Panc1 (cell line): ENCODE measurements around the gene PDE6A. TPM values are rescaled to one million over a fixed set of nuclear protein-coding genes. Genes with fewer than 3 reads are reported as not detected.

ENCODE experiments used
- ATAC-seq: fragments of 200-7000 bp; cut with Tn5 transposase; 2 replicates; pipeline ENCODE4 v1.9.1; 2020; ENCODE audit warnings: mild to moderate bottlenecking, moderate library complexity
- BruUV-seq: library from RNA; stranded (reverse); fragments of 400-500 nt; replicated peaks from 2 replicates; lab custom pipeline; 2021; lab: Mats Ljungman, UMichigan
- CTCF ChIA-PET: fragments of 300-600 bp; sonication (Branson Sonifier 250); formaldehyde crosslinking; loops from one replicate; lab custom pipeline; 2022; ENCODE audit warnings: antibody characterized with exemption; lab: Charles Lee
- POLR2A ChIA-PET: fragments of 300-600 bp; sonication (Branson Sonifier 250); formaldehyde crosslinking; loops from one replicate; lab custom pipeline; 2022; ENCODE audit warnings: antibody characterized with exemption; lab: Charles Lee
- DNase-seq: peaks from one replicate; pipeline ENCODE4 v3.0.0-alpha.2; 2010; ENCODE audit warnings: low read depth, low spot score
- H3K27ac ChIP-seq: 2 replicates; pipeline ENCODE4 v1.5.1; 2011; ENCODE audit warnings: mild to moderate bottlenecking, low read length, inconsistent platforms
- H3K27me3 ChIP-seq: fragments of 200-500 bp; sonication (Bioruptor generic); 2 replicates; pipeline ENCODE4 v1.6.0; 2014; ENCODE audit warnings: low read length, inconsistent platforms; ENCODE audit not compliant: control insufficient read depth, insufficient read depth
- H3K36me3 ChIP-seq: fragments of 200-500 bp; sonication (Bioruptor generic); 2 replicates; pipeline ENCODE4 v1.5.1; 2014; ENCODE audit warnings: inconsistent platforms, mild to moderate bottlenecking, low read length, moderate library complexity; ENCODE audit not compliant: control insufficient read depth, insufficient read depth
- H3K4me1 ChIP-seq: 2 replicates; pipeline ENCODE4 v1.5.1; 2011; ENCODE audit warnings: inconsistent platforms, mild to moderate bottlenecking, low read length, moderate library complexity; ENCODE audit not compliant: control insufficient read depth, insufficient read depth
- H3K4me3 ChIP-seq, 2 experiments: 2 replicates each; pipeline ENCODE4 v1.5.1; 2011 to 2012; ENCODE audit warnings: low read depth in 2 of 2, low read length in 2 of 2, mild to moderate bottlenecking in 2 of 2, inconsistent platforms in 1 of 2, moderate library complexity in 1 of 2
- H3K9me3 ChIP-seq: fragments of 200-500 bp; sonication (Bioruptor generic); 2 replicates; pipeline ENCODE4 v1.5.1; 2014; ENCODE audit warnings: low read depth, mild to moderate bottlenecking, inconsistent platforms, low read length, moderate library complexity; ENCODE audit not compliant: control insufficient read depth, insufficient read depth
- POLR2AphosphoS5 ChIP-seq: IDR thresholded peaks from 2 replicates; pipeline ENCODE4 v1.6.1; 2012; ENCODE audit warnings: mild to moderate bottlenecking, low read depth, low read length, moderate library complexity
- SIN3A ChIP-seq: IDR thresholded peaks from 2 replicates; pipeline ENCODE4 v1.6.1; 2012; ENCODE audit warnings: low read depth, mild to moderate bottlenecking, low read length, moderate library complexity, borderline replicate concordance; ENCODE audit not compliant: insufficient read depth
- TCF7L2 ChIP-seq: IDR thresholded peaks from 2 replicates; pipeline ENCODE4 v1.6.1; 2011; ENCODE audit warnings: mild to moderate bottlenecking, low read depth, low read length, inconsistent platforms
- in situ Hi-C: cut with HindIII; loops from 2 replicates; pipeline ENCODE4 v1.10.0; 2016; ENCODE audit warnings: low sequenced_read_pairs, low pct_unique_long_range_greater_than_20kb
- intact Hi-C: fragments of 100-400 bp; cut with micrococcal nuclease; formaldehyde crosslinking; loops from one replicate; pipeline ENCODE4 v1.10.0; 2022; ENCODE audit not compliant: unreplicated experiment
- total RNA-seq: library from RNA; stranded (reverse); gene quantifications from one replicate; pipeline ENCODE4 v1.2.1, GENCODE V29; 2021; ENCODE audit not compliant: unreplicated experiment
- TF ChIP-seq, protein P1 (sequence below): fragments of 450-650 bp; IDR thresholded peaks from 2 replicates; pipeline ENCODE4 v1.5.1; 2017; ENCODE audit warnings: mild to moderate bottlenecking
- TF ChIP-seq, protein P2 (sequence below), 2 experiments: IDR thresholded peaks; 2 replicates each; pipeline ENCODE4 v1.6.1; 2011 to 2012; ENCODE audit warnings: low read depth in 2 of 2, control low read depth in 1 of 2, low read length in 1 of 2, mild to moderate bottlenecking in 1 of 2, moderate library complexity in 1 of 2; ENCODE audit not compliant: insufficient read depth in 1 of 2

Gene PDE6A
- total RNA-seq, 1 experiment from 2014 or later = 0.33 TPM

DNA sequence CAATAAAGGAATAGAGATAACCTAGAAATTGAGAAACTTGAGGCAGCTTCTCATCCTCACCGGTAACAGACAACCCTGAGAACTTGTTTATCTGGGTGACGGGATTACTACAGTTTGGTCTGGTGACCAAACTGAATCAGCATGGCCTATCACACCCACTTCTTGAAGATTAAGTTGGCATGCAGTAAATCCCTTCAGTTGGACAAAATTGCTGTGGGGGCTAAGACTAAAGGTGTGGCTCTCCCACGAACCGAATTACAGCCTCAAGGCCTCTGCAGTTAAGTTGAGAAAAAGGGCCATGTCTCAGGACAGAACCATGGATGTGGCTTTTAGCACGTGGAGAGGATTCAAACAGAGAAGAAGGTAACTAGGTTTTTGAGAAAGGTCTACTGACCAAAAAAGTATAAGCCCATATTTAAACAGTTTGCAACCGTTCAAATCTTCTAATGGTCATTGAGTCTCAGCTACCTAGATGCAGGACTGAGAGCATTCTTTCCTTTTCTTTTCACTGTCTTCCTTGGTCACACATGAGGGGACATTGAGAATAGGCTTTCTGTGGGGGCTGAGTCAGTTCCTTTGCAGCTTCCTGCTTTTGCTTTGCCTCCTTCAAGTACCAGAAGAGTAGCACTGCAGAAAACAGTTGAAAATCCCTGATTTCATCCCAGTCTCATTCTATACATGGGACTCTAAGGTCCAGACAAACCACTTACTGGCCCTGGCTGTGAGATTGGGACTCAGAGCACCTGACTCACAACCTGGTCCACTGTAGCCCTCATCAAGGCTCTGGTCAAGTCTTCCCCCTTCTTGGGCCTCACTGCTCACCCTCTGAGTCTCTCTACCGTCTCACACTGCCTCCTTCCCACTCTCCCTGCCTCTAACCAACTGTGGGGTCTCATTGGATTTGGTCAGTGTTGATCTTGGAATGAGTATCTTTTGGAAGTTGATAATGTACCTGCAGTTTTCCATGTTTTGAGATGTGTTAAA, 30.9 kb downstream of the PDE6A start:
- intact Hi-C loops = no loop called here
- Histone ChIP-seq H3K4me1 (no peaks in the 10 kb centered on the region), H3K36me3 (no peaks in the 10 kb centered on the region), H3K4me3 (no peak overlapping the region), H3K27me3 (no peaks in the 10 kb centered on the region), H3K9me3 (no peaks in the 10 kb centered on the region), H3K27ac (no peak overlapping the region)
- DNase-seq (no peak), ATAC-seq (no peak)
- TF ChIP-seq TCF7L2 (no peak), SIN3A (no peak), POLR2AphosphoS5 (no peak)
- TF ChIP-seq, protein P1, sequence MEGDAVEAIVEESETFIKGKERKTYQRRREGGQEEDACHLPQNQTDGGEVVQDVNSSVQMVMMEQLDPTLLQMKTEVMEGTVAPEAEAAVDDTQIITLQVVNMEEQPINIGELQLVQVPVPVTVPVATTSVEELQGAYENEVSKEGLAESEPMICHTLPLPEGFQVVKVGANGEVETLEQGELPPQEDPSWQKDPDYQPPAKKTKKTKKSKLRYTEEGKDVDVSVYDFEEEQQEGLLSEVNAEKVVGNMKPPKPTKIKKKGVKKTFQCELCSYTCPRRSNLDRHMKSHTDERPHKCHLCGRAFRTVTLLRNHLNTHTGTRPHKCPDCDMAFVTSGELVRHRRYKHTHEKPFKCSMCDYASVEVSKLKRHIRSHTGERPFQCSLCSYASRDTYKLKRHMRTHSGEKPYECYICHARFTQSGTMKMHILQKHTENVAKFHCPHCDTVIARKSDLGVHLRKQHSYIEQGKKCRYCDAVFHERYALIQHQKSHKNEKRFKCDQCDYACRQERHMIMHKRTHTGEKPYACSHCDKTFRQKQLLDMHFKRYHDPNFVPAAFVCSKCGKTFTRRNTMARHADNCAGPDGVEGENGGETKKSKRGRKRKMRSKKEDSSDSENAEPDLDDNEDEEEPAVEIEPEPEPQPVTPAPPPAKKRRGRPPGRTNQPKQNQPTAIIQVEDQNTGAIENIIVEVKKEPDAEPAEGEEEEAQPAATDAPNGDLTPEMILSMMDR = no peak
- TF ChIP-seq, protein P2, sequence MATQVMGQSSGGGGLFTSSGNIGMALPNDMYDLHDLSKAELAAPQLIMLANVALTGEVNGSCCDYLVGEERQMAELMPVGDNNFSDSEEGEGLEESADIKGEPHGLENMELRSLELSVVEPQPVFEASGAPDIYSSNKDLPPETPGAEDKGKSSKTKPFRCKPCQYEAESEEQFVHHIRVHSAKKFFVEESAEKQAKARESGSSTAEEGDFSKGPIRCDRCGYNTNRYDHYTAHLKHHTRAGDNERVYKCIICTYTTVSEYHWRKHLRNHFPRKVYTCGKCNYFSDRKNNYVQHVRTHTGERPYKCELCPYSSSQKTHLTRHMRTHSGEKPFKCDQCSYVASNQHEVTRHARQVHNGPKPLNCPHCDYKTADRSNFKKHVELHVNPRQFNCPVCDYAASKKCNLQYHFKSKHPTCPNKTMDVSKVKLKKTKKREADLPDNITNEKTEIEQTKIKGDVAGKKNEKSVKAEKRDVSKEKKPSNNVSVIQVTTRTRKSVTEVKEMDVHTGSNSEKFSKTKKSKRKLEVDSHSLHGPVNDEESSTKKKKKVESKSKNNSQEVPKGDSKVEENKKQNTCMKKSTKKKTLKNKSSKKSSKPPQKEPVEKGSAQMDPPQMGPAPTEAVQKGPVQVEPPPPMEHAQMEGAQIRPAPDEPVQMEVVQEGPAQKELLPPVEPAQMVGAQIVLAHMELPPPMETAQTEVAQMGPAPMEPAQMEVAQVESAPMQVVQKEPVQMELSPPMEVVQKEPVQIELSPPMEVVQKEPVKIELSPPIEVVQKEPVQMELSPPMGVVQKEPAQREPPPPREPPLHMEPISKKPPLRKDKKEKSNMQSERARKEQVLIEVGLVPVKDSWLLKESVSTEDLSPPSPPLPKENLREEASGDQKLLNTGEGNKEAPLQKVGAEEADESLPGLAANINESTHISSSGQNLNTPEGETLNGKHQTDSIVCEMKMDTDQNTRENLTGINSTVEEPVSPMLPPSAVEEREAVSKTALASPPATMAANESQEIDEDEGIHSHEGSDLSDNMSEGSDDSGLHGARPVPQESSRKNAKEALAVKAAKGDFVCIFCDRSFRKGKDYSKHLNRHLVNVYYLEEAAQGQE (IDR thresholded peaks at IDR 0.05; ENCODE audit: insufficient read depth in 1 of 2, low read depth in 2 of 2, low read length in 1 of 2) = no peak
- CTCF ChIA-PET = no interaction called here
- no TSS peak for BruUV-seq
- in situ Hi-C loops = no loop called here
- POLR2A ChIA-PET = no interaction called here

DNA sequence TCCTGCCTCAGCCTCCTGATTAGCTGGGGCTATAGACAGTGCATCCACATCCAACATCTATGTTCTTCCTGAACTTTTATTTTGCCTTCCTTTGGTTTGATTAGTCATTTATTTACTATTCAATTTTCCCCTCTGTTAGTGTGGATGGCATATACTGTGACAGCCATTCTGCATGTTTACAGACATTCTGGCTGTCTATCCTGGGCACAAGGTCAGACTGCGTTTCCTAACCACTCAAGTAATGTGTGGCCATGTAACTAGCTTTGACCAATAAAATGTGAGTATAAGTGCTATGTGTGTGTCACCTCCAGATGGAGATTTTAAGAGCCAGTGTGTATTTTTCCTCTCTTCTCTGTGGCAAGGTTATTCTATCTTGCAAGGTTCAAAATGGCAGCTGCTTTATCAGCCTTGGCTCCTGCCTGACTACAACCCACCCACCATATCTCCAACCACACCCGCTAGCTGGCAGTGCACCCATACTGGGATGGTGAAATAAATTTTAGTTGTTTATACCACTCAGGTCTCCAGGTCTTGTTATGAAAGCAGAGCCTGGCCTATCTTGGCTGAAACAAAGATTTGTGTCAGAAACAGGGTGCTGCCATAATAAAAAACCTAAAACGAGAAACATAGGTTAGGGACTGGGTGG, 32.2 kb downstream of the PDE6A start:
- DNase-seq (no peak), ATAC-seq (no peak)
- intact Hi-C loops (no loop called here), in situ Hi-C loops (no loop called here)
- no peak overlapping the region for H3K27ac ChIP-seq
- ChIA-PET CTCF (no interaction called here), POLR2A (no interaction called here)
- BruUV-seq = no TSS peak
- no peaks in the 10 kb centered on the region for H3K27me3 ChIP-seq
- H3K4me1 ChIP-seq = no peaks in the 10 kb centered on the region
- TF ChIP-seq POLR2AphosphoS5 (no peak), TCF7L2 (no peak), SIN3A (no peak)
- TF ChIP-seq, protein P1 = no peak
- TF ChIP-seq, protein P2 (IDR thresholded peaks at IDR 0.05; ENCODE audit: insufficient read depth in 1 of 2, low read depth in 2 of 2, low read length in 1 of 2) = no peak
- no peaks in the 10 kb centered on the region for H3K36me3 ChIP-seq
- no peaks in the 10 kb centered on the region for H3K9me3 ChIP-seq
- no peak overlapping the region for H3K4me3 ChIP-seq
